Measurements from ENCODE around the gene GBE1. TPM values are rescaled to one million over a fixed set of nuclear protein-coding genes. Genes with fewer than 3 reads are reported as not detected.
A peak's percentile ranks its signal among the peaks of the same experiment; 100 is the strongest.

Gene GBE1
- total RNA-seq, 1 donor from 2014 or later: 39.2 TPM

GRCh38 chr3:81743096-81744025 is 18.1 kb downstream of the GBE1 start:
- Mint-ChIP-seq H3K27ac (ENCODE audit: unreplicated experiment) (peak overlapping the region; percentile 98), H3K27me3 (ENCODE audit: unreplicated experiment) (no peaks in the 10 kb centered on the region), H3K9me3 (ENCODE audit: unreplicated experiment) (no peaks in the 10 kb centered on the region), H3K4me1 (ENCODE audit: unreplicated experiment) (peaks cover 63% of the 10 kb centered on the region), H3K36me3 (ENCODE audit: unreplicated experiment) (peaks cover 2% of the 10 kb centered on the region), H3K4me3 (ENCODE audit: unreplicated experiment) (peak overlapping the region; percentile 60)
- DNase-seq (ENCODE audit: extremely low spot score, unreplicated experiment): no peak
- TF ChIP-seq, protein P1, sequence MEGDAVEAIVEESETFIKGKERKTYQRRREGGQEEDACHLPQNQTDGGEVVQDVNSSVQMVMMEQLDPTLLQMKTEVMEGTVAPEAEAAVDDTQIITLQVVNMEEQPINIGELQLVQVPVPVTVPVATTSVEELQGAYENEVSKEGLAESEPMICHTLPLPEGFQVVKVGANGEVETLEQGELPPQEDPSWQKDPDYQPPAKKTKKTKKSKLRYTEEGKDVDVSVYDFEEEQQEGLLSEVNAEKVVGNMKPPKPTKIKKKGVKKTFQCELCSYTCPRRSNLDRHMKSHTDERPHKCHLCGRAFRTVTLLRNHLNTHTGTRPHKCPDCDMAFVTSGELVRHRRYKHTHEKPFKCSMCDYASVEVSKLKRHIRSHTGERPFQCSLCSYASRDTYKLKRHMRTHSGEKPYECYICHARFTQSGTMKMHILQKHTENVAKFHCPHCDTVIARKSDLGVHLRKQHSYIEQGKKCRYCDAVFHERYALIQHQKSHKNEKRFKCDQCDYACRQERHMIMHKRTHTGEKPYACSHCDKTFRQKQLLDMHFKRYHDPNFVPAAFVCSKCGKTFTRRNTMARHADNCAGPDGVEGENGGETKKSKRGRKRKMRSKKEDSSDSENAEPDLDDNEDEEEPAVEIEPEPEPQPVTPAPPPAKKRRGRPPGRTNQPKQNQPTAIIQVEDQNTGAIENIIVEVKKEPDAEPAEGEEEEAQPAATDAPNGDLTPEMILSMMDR (IDR thresholded peaks at IDR 0.05): no peak

- TF ChIP-seq, protein P1 (IDR thresholded peaks at IDR 0.05): no peak
- no peak for DNase-seq (ENCODE audit: extremely low spot score, unreplicated experiment)
- Mint-ChIP-seq H3K27me3 (ENCODE audit: unreplicated experiment) (no peaks in the 10 kb centered on the region), H3K9me3 (ENCODE audit: unreplicated experiment) (no peaks in the 10 kb centered on the region), H3K36me3 (ENCODE audit: unreplicated experiment) (peaks cover 2% of the 10 kb centered on the region), H3K4me1 (ENCODE audit: unreplicated experiment) (peaks cover 59% of the 10 kb centered on the region), H3K27ac (ENCODE audit: unreplicated experiment) (peak overlapping the region; percentile 98), H3K4me3 (ENCODE audit: unreplicated experiment) (peak overlapping the region; percentile 60)
Observed at GRCh38 chr3:81742581-81742980, 18.9 kb downstream of the GBE1 start.

DNA sequence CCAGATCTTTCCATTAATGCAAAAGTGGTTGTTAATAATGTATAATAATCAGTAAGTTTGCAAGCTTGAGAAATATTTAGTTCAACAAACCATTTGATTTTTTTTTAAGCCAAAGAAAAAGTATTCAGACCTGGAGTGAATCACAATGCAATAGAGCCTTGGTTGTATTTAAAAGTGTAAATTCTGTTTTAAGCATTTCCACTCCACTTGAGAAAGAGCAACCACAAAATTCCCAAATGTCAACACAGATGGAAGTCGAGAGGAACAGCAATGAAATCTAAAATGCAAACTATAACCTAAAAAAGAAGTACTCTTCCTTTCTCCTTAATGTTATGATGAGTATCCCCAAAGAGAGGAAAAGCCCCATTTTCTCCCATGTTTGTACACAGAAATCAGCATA is 20.2 kb downstream of the GBE1 start:
- H3K36me3 Mint-ChIP-seq (ENCODE audit: unreplicated experiment): no peaks in the 10 kb centered on the region
- TF ChIP-seq, protein P1 (IDR thresholded peaks at IDR 0.05): no peak
- H3K9me3 Mint-ChIP-seq (ENCODE audit: unreplicated experiment): no peaks in the 10 kb centered on the region
- peak overlapping the region; percentile 49 for H3K4me3 Mint-ChIP-seq (ENCODE audit: unreplicated experiment)
- no peak for DNase-seq (ENCODE audit: extremely low spot score, unreplicated experiment)
- peak overlapping the region; percentile 91 for H3K27ac Mint-ChIP-seq (ENCODE audit: unreplicated experiment)
- no peaks in the 10 kb centered on the region for H3K27me3 Mint-ChIP-seq (ENCODE audit: unreplicated experiment)
- H3K4me1 Mint-ChIP-seq (ENCODE audit: unreplicated experiment): peaks cover 48% of the 10 kb centered on the region

GRCh38 chr3:81740731-81741130 is 20.7 kb downstream of the GBE1 start:
- H3K9me3 Mint-ChIP-seq (ENCODE audit: unreplicated experiment): no peaks in the 10 kb centered on the region
- H3K27me3 Mint-ChIP-seq (ENCODE audit: unreplicated experiment): no peaks in the 10 kb centered on the region
- DNase-seq (ENCODE audit: extremely low spot score, unreplicated experiment): no peak
- H3K27ac Mint-ChIP-seq (ENCODE audit: unreplicated experiment): peak overlapping the region; percentile 91
- peaks cover 48% of the 10 kb centered on the region for H3K4me1 Mint-ChIP-seq (ENCODE audit: unreplicated experiment)
- peak overlapping the region; percentile 49 for H3K4me3 Mint-ChIP-seq (ENCODE audit: unreplicated experiment)
- TF ChIP-seq, protein P1 (IDR thresholded peaks at IDR 0.05): no peak
- no peaks in the 10 kb centered on the region for H3K36me3 Mint-ChIP-seq (ENCODE audit: unreplicated experiment)

DNA sequence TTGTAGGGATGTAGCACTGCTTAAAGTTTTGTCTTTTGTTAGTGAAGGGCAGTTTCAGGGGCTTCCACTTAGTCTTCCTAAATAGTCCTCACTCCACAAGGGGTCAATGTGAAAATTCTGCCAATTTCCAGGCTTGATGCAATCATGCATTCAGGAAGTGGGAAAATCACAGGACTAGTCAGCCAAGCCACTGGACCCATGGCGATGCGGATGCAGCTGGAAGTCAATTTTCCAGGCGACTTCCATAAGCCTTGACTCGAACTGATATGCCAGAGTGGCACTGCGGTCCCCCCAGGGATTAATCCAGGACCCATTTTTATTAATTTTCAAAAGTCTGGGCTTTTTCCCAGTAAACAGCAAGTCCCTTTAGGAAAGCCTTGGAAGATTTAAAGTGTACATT is 26.1 kb downstream of the GBE1 start:
- peaks cover 15% of the 10 kb centered on the region for H3K4me1 Mint-ChIP-seq (ENCODE audit: unreplicated experiment)
- no peaks in the 10 kb centered on the region for H3K9me3 Mint-ChIP-seq (ENCODE audit: unreplicated experiment)
- H3K27ac Mint-ChIP-seq (ENCODE audit: unreplicated experiment): no peak overlapping the region
- DNase-seq (ENCODE audit: extremely low spot score, unreplicated experiment): no peak
- TF ChIP-seq, protein P1 (IDR thresholded peaks at IDR 0.05): no peak
- H3K4me3 Mint-ChIP-seq (ENCODE audit: unreplicated experiment): no peak overlapping the region
- H3K36me3 Mint-ChIP-seq (ENCODE audit: unreplicated experiment): no peaks in the 10 kb centered on the region
- no peaks in the 10 kb centered on the region for H3K27me3 Mint-ChIP-seq (ENCODE audit: unreplicated experiment)
